GF-D8 (cell line): ENCODE data around the gene NAXD.
"Not testable (repeated sequence)": the region's sequence is repeated elsewhere in the genome, so short reads cannot be mapped to it uniquely, and the experiment has no call there.

ENCODE experiments used
- DNase-seq: peaks from one replicate; lab custom pipeline; 2025; lab: John Stamatoyannopoulos, UW

NAXD gene

DNA sequence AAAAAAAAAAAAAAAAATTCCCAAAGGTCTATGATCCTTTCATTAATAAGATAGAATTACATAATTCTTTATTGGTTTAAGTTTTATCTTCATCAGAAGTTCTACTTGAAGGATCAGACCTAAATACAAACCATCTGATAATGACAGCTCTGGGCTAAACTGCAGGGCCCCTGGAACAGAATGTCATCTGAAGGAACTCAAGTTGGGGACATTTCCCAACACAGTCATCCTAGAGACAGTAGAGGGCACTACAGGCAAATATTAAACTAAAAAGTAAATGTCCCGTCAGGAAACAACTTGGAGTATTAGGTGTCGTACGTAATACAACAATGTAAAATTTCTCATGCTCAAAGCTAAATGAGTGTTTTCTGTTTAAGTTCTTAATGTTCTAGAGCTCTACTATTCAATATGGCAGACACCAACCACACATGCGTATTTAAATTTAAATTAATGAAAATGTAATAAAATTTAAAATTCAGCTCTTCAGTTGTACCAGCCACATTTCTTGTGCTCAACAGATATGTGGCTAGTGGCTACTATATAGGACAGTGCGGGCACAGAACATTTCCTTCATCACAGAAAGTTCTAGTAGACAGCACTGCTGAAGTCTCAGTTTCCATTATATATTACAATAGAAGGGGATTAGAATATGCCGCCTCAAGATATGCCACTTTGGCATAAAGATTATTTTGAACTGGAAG is 21.8 kb upstream of the NAXD start:
- DNase-seq, result peak; percentile 53

GRCh38 chr13:110597041-110597689 is 18.2 kb upstream of the NAXD start:
- no peak for DNase-seq

- DNase-seq, result no peak
Measured at GRCh38 chr13:110600261-110600819, 15.0 kb upstream of the NAXD start.

GRCh38 chr13:110600980-110601379 is 14.4 kb upstream of the NAXD start:
- no peak for DNase-seq

DNA sequence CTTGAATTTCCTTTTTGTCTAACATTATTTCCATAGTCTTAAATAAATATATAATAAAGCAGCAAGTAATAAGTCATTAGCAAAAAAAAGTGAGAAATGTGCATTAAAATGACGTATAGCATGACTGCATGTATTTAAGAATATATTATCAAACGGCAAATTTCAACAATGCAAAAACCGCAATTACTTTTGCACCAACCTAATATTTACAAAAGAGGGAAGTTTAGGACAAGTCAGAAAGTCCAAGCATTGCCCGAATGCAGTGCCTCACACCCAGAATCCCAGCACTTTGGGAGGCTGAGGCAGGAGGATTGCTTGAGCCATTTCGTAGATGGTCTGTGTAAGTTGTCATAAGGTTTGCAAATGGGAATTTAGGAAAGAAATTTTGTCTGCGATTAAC is 10.2 kb upstream of the NAXD start:
- DNase-seq, result no peak

DNA sequence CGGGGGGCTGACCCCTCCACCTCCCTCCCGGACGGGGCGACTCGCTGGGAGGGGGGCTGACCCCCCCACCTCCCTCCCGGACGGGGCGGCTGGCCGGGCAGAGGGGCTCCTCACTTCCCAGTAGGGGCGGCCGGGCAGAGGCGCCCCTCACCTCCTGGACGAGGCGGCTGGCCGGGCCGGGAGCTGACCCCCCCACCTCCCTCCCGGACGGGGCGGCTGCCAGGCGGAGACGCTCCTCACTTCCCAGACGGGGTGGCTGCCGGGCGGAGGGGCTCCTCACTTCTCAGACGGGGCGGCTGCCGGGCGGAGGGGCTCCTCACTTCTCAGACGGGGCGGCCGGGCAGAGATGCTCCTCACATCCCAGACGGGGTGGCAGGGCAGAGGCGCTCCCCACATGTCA is 9.1 kb upstream of the NAXD start:
- DNase-seq, result not testable (repeated sequence)

DNA sequence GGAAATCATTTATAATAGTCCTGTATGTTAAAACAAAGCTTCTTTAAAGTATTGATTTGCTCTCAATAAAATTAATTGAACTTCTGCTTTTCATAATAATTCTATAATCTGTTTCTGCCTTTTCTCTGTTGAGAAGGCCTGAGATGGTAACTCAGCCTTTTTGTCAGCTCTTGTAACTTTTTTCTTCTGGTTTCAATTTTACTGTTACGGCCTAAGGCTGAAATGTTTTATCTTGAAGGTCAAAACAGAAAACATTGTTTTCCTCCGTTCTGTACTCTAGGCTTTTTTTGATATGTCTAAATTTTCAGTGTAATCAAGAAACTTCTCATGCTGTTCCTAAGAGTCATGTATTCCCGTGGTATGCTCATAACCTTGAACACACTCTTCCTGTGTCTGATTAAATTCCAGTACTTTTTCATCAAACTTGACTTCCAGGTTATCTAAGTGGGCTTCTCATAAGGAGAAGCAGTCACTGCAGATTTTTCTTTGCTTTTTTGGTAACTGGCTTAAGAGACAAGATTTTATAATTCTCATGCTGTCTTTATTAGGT is 7.6 kb upstream of the NAXD start:
- DNase-seq, result no peak

DNA sequence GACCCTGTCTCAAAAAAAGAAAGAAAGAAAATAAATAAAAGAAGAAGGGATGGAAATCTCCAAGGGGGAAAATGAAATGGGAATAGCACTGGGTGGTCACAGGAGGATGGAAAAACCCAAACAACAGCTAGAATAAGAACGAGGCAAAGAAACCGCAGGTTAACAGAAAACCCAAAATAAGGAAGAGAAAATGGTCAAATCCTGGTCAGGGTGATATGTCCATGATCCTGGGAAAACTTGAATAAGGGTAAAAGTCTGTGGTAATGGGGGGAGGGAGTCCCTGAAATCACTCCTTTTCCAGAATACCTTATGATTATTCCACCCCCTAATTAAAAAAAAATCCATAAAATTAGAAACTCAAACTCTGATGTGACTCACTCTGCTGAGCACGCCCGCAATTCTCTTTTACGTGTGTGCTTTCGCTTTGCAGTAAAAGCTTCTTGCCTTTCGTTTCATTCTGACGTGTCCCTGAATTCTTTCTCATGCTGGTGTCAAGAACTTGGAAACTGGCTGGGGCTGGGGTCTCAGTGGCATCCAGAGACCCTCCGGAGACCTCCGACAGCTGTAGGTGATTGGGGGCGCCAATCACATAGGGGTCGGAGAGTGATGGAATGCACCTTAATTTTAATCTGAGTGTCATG is 4.3 kb upstream of the NAXD start:
- no peak for DNase-seq

DNA sequence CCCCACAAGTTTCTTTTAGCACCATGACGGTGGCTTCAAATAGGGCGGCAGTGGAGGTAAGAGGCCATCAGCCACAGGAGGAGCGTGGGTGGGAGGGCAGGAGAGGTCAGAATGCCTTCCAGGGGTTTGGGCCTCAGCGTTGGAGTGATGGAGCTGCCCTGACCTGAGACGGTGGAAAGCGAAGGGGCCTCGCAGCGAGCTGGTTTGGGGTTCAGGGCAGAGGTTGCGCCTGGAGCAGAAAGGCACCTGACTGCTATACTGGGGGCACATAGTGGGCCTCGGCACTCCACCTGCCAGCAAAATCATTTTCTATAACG is 382 bp upstream of the NAXD start:
- DNase-seq, result no peak

DNA sequence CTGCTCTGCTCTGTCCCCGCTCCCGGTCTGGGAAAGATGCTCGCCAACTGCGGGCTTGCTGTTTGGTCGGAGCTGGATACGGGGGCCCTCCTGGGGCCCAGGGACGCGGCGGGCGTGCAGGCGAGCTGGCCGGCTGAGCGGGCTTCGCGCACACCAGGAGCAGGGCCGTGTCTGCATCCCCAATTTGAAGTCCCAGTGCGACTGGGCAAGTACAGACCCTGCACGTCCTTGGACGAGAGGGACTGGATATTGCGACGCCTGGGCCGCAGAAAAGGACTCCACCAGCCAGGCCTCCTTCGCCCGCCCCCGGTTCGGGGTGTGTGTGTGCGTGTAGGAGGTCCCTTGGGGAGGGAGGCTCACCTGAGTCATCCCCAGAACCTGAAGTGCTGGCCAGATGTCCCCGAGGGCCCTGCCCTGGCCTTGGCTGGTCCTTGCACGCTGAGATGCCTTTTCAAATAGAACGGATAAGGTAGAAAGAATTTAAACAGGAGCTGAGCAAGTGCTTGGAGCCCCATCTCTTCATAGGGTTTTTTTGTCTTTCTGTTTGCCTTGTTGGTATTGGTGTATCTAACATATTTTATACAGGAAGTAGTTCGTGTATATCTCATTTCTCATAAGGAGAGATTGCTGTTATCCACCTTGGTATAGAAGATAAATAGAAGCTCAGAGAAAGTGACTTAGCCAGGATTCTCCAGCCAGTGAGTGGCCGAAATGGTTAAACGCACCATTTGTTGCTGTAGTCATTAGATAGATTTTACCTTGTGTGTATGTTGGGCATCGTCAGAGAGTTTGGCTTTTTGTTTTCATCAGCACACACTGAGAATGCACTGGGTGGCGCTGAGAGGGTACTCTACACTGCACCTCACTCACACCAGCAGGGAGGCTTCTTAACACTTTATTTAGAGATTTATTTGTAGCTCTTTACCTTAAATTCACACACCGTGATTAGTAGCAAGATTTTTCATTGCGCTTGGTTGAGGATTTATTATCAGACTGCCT is 1.1 kb downstream of the NAXD start:
- DNase-seq, result peak; percentile 7

DNA sequence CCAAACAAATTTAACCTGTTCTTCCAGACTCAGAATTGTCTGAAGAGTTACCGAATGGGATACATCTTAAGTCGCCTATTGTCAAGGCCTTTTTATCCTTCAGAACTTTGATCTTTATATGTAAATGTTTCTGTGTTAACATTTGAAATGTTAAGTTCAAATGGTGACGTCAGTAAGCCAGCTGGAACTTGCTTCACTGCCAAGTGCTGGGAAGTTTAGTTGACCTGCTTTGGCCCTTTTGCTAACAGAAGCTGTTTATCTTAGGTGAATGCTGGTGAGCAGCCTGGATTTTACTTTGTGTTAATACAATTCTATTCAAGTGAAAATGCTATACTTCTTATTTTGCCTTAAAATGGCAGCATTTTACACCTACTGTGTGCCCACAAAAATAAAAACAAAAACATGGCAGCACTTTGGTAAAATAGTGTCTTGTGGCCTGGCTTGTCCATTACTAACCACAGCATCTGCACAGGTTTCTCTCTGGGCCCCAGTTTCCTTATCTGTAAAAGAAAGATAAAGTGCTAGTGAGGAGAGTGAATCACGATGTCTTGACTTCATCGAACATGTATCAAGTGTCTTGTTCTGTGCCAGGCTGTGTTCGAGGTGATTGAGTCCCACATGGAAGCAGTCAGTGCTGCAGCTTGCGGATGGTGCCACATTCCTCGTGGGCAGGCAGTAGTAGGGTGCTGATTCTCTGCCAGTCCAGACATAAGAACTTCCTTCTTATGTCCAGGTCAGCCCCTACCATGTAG is 2.2 kb downstream of the NAXD start:
- peak; percentile 10 for DNase-seq

DNA sequence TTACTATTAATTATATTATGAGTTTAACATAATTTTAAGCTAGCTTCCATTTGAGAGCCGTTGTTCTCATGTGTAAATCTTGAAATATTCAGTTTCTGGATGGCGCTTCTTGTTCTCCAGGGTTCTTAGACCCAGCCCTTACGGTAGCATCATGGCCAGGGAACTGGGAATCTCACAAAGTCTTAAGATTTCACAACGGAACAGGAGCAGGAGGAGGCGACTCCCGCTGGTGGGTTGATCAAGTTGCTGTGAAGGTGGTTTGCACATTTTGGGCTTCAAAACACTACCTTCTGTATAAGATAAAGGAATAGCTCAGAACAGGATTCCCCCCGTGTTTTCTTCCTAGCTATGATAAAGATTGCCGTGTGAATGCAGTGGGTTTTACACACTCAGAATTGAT is 2.8 kb downstream of the NAXD start:
- DNase-seq, result no peak

DNA sequence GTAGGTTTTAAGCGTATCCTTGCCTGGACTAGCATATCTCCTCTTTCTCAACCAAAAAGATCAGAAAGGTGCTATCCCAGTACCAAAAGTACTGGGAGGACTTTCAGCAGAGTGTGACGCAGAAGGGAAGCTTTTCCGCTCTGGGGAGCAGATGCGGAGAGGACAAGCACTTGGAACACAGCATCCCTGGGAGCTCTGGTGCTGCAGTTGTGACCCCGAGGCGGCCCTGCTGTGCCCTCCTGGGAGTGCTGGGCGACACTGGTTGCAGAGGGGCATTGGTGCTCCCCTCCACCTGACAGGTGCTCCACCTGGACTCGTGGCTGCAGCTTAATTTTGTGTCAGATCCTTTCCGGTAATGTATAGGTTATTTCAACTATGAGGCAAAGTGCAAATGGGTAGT is 3.4 kb downstream of the NAXD start:
- DNase-seq, result no peak

DNA sequence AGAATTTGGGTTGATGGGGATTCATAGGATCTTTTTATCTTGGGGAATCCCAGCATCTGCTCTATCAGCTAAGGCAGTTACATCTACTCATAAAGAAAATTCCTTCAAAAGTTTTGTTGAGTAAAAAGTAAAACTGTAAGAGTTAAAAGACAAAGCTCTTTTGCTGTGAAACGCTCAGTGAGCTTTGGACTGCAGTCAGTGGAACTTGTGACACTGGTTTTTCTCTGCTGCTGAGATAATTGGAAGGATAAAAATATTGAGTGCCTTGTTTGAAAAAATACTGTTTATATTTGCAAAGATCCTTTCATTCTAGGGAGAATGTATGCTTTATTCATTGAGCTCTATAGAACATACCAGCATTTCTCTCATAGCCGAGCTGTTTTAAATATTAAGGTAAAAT is 5.3 kb downstream of the NAXD start:
- DNase-seq, result no peak

DNA sequence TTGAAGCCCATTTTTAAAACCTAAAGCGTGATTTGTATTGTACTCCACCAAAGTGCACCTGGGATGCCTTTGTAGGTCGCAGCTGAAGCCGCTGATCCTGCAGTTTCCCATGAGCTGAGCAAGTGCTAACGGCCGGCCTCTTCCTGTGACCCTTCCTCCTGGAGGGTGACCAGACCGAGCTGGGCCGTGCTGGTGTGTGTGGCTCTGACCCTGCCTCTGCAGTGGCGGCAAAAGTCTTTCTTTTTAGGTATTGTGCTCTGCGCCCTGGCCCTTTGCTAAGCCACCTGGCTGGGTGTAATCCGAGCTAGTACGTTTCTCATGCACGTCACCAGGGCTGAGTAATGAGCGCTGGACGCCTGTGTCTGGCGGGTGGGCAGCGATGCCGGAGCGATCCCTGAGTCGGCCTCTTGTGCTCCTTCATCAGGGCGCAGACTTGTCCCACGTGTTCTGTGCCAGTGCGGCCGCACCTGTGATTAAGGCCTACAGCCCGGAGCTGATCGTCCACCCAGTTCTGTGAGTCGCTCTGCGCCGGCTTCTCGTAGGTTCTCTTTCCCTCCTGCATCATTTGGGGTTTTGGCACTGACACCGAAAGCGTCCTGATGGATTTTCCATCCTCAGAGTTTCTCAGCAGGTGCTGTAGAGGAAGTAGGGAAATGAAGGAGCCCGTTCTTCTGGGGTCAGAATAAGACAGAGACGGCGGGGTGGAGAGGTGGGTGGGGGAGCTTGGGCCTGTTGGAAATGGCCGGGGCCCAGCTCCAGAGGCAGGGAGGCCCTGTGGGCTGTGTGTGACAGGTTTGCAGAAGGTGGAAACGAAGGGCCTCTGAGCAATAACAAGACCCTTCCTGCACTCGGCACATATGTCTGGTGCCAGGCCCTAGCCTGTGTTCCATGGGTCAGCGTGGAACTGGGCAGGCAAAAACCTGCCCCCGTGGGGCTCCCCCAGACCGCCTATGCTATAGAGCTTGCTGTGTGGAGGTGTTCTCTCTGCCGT is 9.7 kb downstream of the NAXD start:
- no peak for DNase-seq

DNA sequence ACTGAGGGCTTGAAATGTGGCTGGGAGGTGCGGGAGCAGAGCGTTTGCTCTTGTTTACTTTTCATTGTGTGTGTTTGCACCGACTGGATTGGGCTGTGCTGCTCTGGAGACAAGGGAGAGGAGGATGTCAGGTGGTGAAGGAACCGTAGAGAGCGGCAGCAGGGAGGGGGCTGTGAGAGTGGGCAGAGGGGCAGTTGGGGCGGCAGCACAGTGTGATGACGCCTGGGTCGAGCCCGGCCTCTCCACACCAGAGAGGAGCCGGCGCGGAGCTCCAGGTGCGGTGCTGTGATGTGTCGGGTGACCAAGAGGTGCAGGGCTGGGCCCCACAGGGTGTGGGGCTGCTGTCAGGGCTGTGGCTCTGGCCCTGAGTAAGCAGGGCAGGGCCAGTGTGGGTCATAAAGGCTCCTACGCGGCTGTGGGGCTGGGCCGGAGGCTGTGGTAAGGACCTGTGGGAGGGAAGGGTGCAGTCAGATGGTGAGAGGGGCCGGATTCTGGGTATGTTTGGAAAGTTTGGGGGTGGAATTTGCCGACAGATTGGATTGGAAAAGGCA is 10.5 kb downstream of the NAXD start:
- no peak for DNase-seq

- no peak for DNase-seq
Measured at GRCh38 chr13:110626521-110626920, 11.2 kb downstream of the NAXD start.

DNA sequence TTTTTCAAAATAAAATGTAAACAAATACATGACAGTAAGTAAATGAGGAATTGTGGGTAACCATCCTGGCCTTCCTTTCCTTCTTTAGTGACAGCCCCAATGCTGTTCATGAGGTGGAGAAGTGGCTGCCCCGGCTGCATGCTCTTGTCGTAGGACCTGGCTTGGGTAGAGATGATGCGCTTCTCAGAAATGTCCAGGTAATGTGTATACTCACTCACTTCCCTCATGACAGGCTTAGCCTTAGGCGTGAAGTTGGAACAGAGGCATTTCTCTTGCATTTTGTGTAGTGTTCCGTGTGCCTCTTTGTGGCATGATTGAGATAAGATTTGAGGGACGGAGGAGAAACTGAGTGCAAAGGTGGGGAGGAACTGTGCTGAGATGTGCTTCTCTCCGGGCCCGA is 12.0 kb downstream of the NAXD start:
- no peak for DNase-seq

DNA sequence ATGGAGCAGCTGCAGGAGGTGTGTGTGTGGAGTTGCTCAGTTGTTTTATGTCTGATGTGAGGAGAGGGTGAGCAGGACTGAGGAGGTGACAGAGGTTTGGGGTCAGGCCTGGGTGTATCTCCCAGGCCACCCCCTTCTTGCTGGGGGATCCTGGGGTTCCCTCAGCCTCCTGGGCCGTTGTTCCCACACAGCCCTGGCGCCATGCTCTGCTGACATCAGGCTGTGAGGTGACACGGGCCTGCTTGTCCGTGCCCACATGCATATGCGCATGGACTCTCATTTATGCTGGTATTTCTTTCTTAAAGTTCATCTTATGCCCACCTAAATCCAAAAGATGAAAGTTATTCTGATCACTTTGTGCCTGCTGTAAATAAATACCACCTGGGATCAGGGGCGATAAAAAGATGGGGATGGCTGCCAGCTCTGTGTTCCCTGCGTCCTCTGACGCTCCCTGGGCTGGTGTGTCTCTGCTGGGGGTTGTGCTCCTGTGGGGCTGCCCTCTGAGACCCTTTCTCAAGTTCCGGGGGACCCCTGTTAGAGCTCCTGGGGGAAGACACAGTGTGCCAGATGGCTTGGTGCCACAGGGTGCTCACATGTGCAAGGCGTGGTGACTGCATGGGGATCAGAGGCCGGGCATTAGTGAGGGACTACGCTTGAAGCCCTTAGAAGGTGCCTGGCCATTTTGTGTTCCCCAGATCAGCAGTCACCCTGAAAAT is 12.6 kb downstream of the NAXD start:
- no peak for DNase-seq
